Panc1 (cell line): ENCODE data around the gene TBC1D3I.

ENCODE experiments used
- CTCF ChIP-seq: fragments of 450-650 bp; IDR thresholded peaks from 2 replicates; pipeline ENCODE4 v1.5.1; 2017; ENCODE audit warnings: mild to moderate bottlenecking
- POLR2AphosphoS5 ChIP-seq: IDR thresholded peaks from 2 replicates; pipeline ENCODE4 v1.6.1; 2012; ENCODE audit warnings: mild to moderate bottlenecking, low read depth, low read length, moderate library complexity

- TF ChIP-seq CTCF (no peak), POLR2AphosphoS5 (no peak)
Measured at GRCh38 chr17:36214918-36215317, 49.5 kb downstream of the TBC1D3I start.
